SKM-1 treated with dmso at 0.1 percent for 144 hours (cell line): Measurements from ENCODE around the gene DCLK2.

Experiments
- DNase-seq: peaks from one replicate; lab custom pipeline; 2025; ENCODE audit not compliant: unreplicated experiment; lab: John Stamatoyannopoulos, UW

DCLK2 gene

GRCh38 chr4:150078041-150078578, at the start of gene DCLK2:
Gene DCLK2, plus strand, starts transcription at chr4:150078445. Its CDS starts 583 bp downstream, at chr4:150079028.
- no peak for DNase-seq

GRCh38 chr4:150032541-150032940, 45.7 kb upstream of the DCLK2 start:
- no peak for DNase-seq

- no peak for DNase-seq
Measured at GRCh38 chr4:150033081-150033480, 45.2 kb upstream of the DCLK2 start.

- DNase-seq = no peak
Measured at GRCh38 chr4:150033901-150034300, 44.3 kb upstream of the DCLK2 start.

GRCh38 chr4:150037251-150037856, 40.9 kb upstream of the DCLK2 start:
- no peak for DNase-seq

- no peak for DNase-seq
Measured at GRCh38 chr4:150038335-150039076, 39.7 kb upstream of the DCLK2 start.

GRCh38 chr4:150039274-150040127, 38.7 kb upstream of the DCLK2 start:
- no peak for DNase-seq

GRCh38 chr4:150044517-150044916, 33.7 kb upstream of the DCLK2 start:
- DNase-seq = no peak

GRCh38 chr4:150045410-150045809, 32.8 kb upstream of the DCLK2 start:
- no peak for DNase-seq

- DNase-seq = no peak
Measured at GRCh38 chr4:150046728-150047217, 31.5 kb upstream of the DCLK2 start.

- no peak for DNase-seq
Measured at GRCh38 chr4:150047546-150047945, 30.7 kb upstream of the DCLK2 start.

- DNase-seq = no peak
Measured at GRCh38 chr4:150049682-150050081, 28.6 kb upstream of the DCLK2 start.

GRCh38 chr4:150050566-150050965, 27.7 kb upstream of the DCLK2 start:
- DNase-seq = no peak

GRCh38 chr4:150051111-150051510, 27.1 kb upstream of the DCLK2 start:
- no peak for DNase-seq

GRCh38 chr4:150055467-150055866, 22.8 kb upstream of the DCLK2 start:
- DNase-seq = no peak

GRCh38 chr4:150056569-150056968, 21.7 kb upstream of the DCLK2 start:
- no peak for DNase-seq

GRCh38 chr4:150061086-150061776, 17.0 kb upstream of the DCLK2 start:
- no peak for DNase-seq

GRCh38 chr4:150063128-150063527, 15.1 kb upstream of the DCLK2 start:
- DNase-seq = peak; percentile 20

- DNase-seq = no peak
Measured at GRCh38 chr4:150065740-150066139, 12.5 kb upstream of the DCLK2 start.

GRCh38 chr4:150067859-150068258, 10.4 kb upstream of the DCLK2 start:
- DNase-seq = no peak
